ENCODE results near the gene PARP11.

The PARP11 gene

GRCh38 chr12:3832738-3833137 lies 40.5 kb downstream of the PARP11 start:
- H3K9me3 ChIP-seq: no peaks in the 10 kb centered on the region
- no peaks in the 10 kb centered on the region for H3K27me3 ChIP-seq (ENCODE audit: low read depth)
- H3K4me1 ChIP-seq: no peaks in the 10 kb centered on the region
- in situ Hi-C loops (cut with MboI; ENCODE audit: low sequenced_read_pairs): no loop called here
- DNase-seq (ENCODE audit: low spot score in 2 of 2): no peak
- H3K36me3 ChIP-seq (replicated peaks): no peaks in the 10 kb centered on the region
- H3K4me3 ChIP-seq: no peak overlapping the region

GRCh38 chr12:3828888-3829287 lies 44.3 kb downstream of the PARP11 start:
- Histone ChIP-seq H3K27me3 (ENCODE audit: low read depth) (no peaks in the 10 kb centered on the region), H3K4me3 (no peak overlapping the region), H3K9me3 (no peaks in the 10 kb centered on the region), H3K4me1 (no peaks in the 10 kb centered on the region), H3K36me3 (replicated peaks) (no peaks in the 10 kb centered on the region)
- no peak for DNase-seq (ENCODE audit: low spot score in 2 of 2)
- in situ Hi-C loops (cut with MboI; ENCODE audit: low sequenced_read_pairs): no loop called here

- no peaks in the 10 kb centered on the region for H3K4me1 ChIP-seq
- no peaks in the 10 kb centered on the region for H3K27me3 ChIP-seq (ENCODE audit: low read depth)
- no peaks in the 10 kb centered on the region for H3K9me3 ChIP-seq
- in situ Hi-C loops (cut with MboI; ENCODE audit: low sequenced_read_pairs): no loop called here
- no peak overlapping the region for H3K4me3 ChIP-seq
- no peak for DNase-seq (ENCODE audit: low spot score in 2 of 2)
- H3K36me3 ChIP-seq (replicated peaks): no peaks in the 10 kb centered on the region
Measured at GRCh38 chr12:3827301-3828000, 45.7 kb downstream of the PARP11 start.

- in situ Hi-C loops (cut with MboI; ENCODE audit: low sequenced_read_pairs): no loop called here
Measured at GRCh38 chr12:3821441-3821840, 51.8 kb downstream of the PARP11 start.

GRCh38 chr12:3820122-3820521 lies 53.1 kb downstream of the PARP11 start:
- H3K4me3 ChIP-seq: no peak overlapping the region
- H3K9me3 ChIP-seq: no peaks in the 10 kb centered on the region
- no peak for DNase-seq (ENCODE audit: low spot score in 2 of 2)
- in situ Hi-C loops (cut with MboI; ENCODE audit: low sequenced_read_pairs): no loop called here
- H3K36me3 ChIP-seq (replicated peaks): no peaks in the 10 kb centered on the region
- peaks cover 5% of the 10 kb centered on the region for H3K4me1 ChIP-seq
- no peaks in the 10 kb centered on the region for H3K27me3 ChIP-seq (ENCODE audit: low read depth)

More at GRCh38 chr12:3821441-3821840, 51.8 kb downstream of the PARP11 start:
- no peaks in the 10 kb centered on the region for H3K9me3 ChIP-seq
- H3K27me3 ChIP-seq (ENCODE audit: low read depth): no peaks in the 10 kb centered on the region
- DNase-seq (ENCODE audit: low spot score in 2 of 2): peak in 1 of 2 experiments; percentile 47
- H3K4me3 ChIP-seq: no peak overlapping the region
- no peaks in the 10 kb centered on the region for H3K36me3 ChIP-seq (replicated peaks)
- H3K4me1 ChIP-seq: peaks cover 5% of the 10 kb centered on the region

GRCh38 chr12:3816266-3816665 lies 56.9 kb downstream of the PARP11 start:
- Histone ChIP-seq H3K4me3 (no peak overlapping the region), H3K9me3 (no peaks in the 10 kb centered on the region), H3K36me3 (replicated peaks) (no peaks in the 10 kb centered on the region), H3K27me3 (ENCODE audit: low read depth) (no peaks in the 10 kb centered on the region), H3K4me1 (no peaks in the 10 kb centered on the region)
- DNase-seq (ENCODE audit: low spot score in 2 of 2): no peak
- in situ Hi-C loops (cut with MboI; ENCODE audit: low sequenced_read_pairs): no loop called here

- H3K4me1 ChIP-seq: peaks cover 6% of the 10 kb centered on the region
- no peak for DNase-seq (ENCODE audit: low spot score in 2 of 2)
- in situ Hi-C loops (cut with MboI; ENCODE audit: low sequenced_read_pairs): no loop called here
- no peaks in the 10 kb centered on the region for H3K9me3 ChIP-seq
- H3K27me3 ChIP-seq (ENCODE audit: low read depth): no peaks in the 10 kb centered on the region
- H3K4me3 ChIP-seq: no peak overlapping the region
- H3K36me3 ChIP-seq (replicated peaks): no peaks in the 10 kb centered on the region
Measured at GRCh38 chr12:3815094-3815766, 58.0 kb downstream of the PARP11 start.

GRCh38 chr12:3810540-3810939 lies 62.7 kb downstream of the PARP11 start:
- DNase-seq (ENCODE audit: low spot score in 2 of 2): no peak
- no peaks in the 10 kb centered on the region for H3K9me3 ChIP-seq
- in situ Hi-C loops (cut with MboI; ENCODE audit: low sequenced_read_pairs): no loop called here
- peaks cover 19% of the 10 kb centered on the region for H3K4me1 ChIP-seq
- no peaks in the 10 kb centered on the region for H3K36me3 ChIP-seq (replicated peaks)
- no peak overlapping the region for H3K4me3 ChIP-seq
- no peaks in the 10 kb centered on the region for H3K27me3 ChIP-seq (ENCODE audit: low read depth)

- peak; percentile 46 to 94 for DNase-seq (ENCODE audit: low spot score in 2 of 2)
Measured at GRCh38 chr12:3810016-3810370, 63.2 kb downstream of the PARP11 start.

GRCh38 chr12:3809357-3810015 lies 63.7 kb downstream of the PARP11 start:
- no peaks in the 10 kb centered on the region for H3K27me3 ChIP-seq (ENCODE audit: low read depth)
- in situ Hi-C loops (cut with MboI; ENCODE audit: low sequenced_read_pairs): no loop called here

More at GRCh38 chr12:3810016-3810370, 63.2 kb downstream of the PARP11 start:
- in situ Hi-C loops (cut with MboI; ENCODE audit: low sequenced_read_pairs): no loop called here
- Histone ChIP-seq H3K4me1 (peaks cover 19% of the 10 kb centered on the region), H3K36me3 (replicated peaks) (no peaks in the 10 kb centered on the region), H3K4me3 (no peak overlapping the region), H3K9me3 (no peaks in the 10 kb centered on the region), H3K27me3 (ENCODE audit: low read depth) (no peaks in the 10 kb centered on the region)

GRCh38 chr12:3805077-3805476 lies 68.1 kb downstream of the PARP11 start:
- Histone ChIP-seq H3K4me3 (no peak overlapping the region), H3K27me3 (ENCODE audit: low read depth) (no peaks in the 10 kb centered on the region), H3K36me3 (replicated peaks) (no peaks in the 10 kb centered on the region), H3K4me1 (peaks cover 11% of the 10 kb centered on the region), H3K9me3 (no peaks in the 10 kb centered on the region)
- no peak for DNase-seq (ENCODE audit: low spot score in 2 of 2)
- in situ Hi-C loops (cut with MboI; ENCODE audit: low sequenced_read_pairs): no loop called here

More at GRCh38 chr12:3809357-3810015, 63.7 kb downstream of the PARP11 start:
- H3K4me1 ChIP-seq: peaks cover 19% of the 10 kb centered on the region
- H3K4me3 ChIP-seq: no peak overlapping the region
- H3K36me3 ChIP-seq (replicated peaks): no peaks in the 10 kb centered on the region
- DNase-seq (ENCODE audit: low spot score in 2 of 2): peak; percentile 56 to 95
- no peaks in the 10 kb centered on the region for H3K9me3 ChIP-seq

GRCh38 chr12:3803865-3804472 lies 69.2 kb downstream of the PARP11 start:
- in situ Hi-C loops (cut with MboI; ENCODE audit: low sequenced_read_pairs): no loop called here

GRCh38 chr12:3802721-3803120 lies 70.5 kb downstream of the PARP11 start:
- DNase-seq (ENCODE audit: low spot score in 2 of 2): no peak
- Histone ChIP-seq H3K9me3 (no peaks in the 10 kb centered on the region), H3K36me3 (replicated peaks) (no peaks in the 10 kb centered on the region), H3K4me1 (peaks cover 6% of the 10 kb centered on the region), H3K4me3 (no peak overlapping the region), H3K27me3 (ENCODE audit: low read depth) (no peaks in the 10 kb centered on the region)
- in situ Hi-C loops (cut with MboI; ENCODE audit: low sequenced_read_pairs): no loop called here

More at GRCh38 chr12:3803865-3804472, 69.2 kb downstream of the PARP11 start:
- peaks cover 4% of the 10 kb centered on the region for H3K4me1 ChIP-seq
- DNase-seq (ENCODE audit: low spot score in 2 of 2): peak; percentile 38 to 82
- H3K9me3 ChIP-seq: no peaks in the 10 kb centered on the region
- H3K36me3 ChIP-seq (replicated peaks): no peaks in the 10 kb centered on the region
- H3K4me3 ChIP-seq: no peak overlapping the region
- no peaks in the 10 kb centered on the region for H3K27me3 ChIP-seq (ENCODE audit: low read depth)

Measured in HAP-1 (cell line).